ENCODE measurements around the gene RUFY4.

The RUFY4 gene, protein sequence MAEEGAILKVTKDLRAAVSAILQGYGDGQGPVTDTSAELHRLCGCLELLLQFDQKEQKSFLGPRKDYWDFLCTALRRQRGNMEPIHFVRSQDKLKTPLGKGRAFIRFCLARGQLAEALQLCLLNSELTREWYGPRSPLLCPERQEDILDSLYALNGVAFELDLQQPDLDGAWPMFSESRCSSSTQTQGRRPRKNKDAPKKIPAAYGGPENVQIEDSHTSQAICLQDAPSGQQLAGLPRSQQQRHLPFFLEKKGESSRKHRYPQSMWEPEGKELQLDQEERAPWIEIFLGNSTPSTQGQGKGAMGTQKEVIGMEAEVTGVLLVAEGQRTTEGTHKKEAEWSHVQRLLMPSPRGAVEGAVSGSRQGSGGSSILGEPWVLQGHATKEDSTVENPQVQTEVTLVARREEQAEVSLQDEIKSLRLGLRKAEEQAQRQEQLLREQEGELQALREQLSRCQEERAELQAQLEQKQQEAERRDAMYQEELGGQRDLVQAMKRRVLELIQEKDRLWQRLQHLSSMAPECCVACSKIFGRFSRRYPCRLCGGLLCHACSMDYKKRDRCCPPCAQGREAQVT

DNA sequence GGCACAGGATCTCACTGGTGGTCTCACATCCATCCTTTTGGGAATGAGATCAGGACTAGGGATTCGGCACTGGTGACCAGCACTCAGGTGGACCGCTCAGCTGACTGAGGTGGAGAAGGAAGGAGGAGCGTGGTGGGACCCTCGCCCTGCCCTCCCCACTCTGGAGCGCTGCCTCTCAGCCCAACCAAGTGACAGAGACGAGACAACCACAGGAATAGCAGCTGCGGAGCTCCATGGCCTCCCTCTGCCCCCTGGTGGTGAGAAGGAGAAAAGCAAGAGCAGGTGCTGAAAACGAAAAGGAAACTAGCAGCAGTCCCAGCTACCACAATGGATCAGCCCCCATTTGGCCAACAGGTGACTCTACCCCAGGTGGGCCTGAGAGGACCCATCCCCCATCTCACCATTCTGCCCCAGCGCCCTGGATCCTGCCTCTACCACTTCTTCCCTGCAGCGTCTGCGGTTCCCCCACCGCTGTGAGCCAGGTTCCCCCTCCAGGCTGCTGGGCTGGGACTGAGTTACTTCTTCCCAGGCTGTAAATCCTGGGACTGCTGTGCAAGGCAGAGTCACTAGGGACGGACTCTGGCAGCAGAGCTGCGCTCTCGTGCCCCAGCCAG lies at the start of gene RUFY4:
TSS of gene RUFY4 (plus strand) at position 533 of the 614 bp plus-strand sequence. CDS start 1,353 bp downstream, outside the sequence.
- DNase-seq (ENCODE audit: low spot score): peak; percentile 78

DNA sequence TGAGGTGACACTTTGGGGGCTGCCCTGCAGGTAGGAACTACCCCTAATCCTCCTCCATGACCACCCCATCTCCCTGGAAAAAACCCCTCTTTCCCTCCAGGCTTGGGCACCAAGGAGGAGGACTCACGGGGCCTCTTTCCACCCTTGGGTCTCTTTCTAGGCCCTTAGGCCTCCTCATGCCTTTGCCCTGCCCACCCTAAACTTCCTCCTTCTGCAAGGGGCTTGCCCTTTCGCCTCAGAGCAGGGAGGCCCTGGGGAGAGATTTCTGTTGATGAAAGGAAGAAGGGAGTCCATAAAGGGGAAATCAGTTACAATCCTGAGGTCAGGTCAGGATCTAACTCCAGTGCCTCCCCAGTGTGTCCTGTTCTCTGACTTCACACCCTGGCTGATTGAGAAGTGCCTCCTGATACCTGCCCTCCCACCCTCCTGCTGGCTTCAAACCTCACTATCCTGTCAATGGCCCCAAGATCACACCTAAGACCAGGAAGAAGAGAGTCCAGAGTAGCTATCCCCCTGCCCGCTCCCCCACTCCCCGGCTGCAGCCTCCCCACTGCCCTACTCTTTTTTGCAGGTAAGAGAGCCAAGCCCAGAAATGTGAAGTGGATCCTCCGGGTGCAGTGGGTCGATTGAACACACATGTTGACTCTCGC lies 49.5 kb upstream of the RUFY4 start:
- no peak for DNase-seq (ENCODE audit: low spot score)

DNA sequence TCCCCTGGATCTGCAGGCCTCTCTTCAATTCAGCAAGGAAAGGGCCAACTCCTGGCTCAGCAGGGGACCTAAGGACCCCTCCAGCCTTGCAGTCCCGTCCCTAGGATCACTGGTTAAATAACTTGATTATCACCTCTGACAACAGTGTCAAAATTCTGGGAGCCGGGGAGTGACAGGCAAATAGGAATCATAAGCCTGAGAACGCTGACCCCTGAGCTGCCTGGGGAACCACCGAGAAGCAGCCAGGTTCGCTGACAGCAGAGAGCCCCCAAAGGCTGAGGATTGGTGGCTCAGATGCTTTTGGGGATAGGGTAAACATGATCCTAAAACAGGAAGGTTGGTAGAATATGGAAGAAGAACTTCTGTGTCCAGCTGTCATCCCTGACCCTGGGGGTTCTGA lies 48.8 kb upstream of the RUFY4 start:
- DNase-seq (ENCODE audit: low spot score): no peak

DNA sequence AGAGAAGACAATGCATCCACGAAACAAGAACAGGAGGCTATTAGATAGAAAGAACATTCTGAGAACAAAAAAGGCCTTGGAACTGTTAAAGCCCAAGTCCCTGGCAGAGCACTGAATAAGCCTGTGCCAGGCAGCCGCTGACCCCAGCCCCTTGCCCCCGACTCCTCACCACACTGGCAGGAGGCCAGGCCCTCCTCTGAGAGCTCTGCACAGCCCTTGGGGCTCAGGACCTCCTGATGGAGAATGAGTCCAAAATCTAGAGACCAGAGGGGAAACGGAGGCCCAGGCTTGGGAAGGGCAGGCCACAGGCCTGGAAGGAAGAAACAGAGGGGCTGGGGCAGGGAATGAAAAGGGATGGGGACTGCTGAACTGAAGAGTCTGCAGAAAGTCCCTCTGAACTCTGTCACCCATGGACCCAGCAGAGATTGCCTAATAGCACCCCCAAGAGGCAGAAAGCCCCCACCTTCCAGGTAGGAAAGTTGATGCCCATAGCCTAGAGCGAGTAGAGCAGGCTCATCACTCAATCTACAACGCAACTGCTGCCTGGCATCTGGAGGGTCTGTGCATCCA lies 48.0 kb upstream of the RUFY4 start:
- DNase-seq (ENCODE audit: low spot score): no peak

DNA sequence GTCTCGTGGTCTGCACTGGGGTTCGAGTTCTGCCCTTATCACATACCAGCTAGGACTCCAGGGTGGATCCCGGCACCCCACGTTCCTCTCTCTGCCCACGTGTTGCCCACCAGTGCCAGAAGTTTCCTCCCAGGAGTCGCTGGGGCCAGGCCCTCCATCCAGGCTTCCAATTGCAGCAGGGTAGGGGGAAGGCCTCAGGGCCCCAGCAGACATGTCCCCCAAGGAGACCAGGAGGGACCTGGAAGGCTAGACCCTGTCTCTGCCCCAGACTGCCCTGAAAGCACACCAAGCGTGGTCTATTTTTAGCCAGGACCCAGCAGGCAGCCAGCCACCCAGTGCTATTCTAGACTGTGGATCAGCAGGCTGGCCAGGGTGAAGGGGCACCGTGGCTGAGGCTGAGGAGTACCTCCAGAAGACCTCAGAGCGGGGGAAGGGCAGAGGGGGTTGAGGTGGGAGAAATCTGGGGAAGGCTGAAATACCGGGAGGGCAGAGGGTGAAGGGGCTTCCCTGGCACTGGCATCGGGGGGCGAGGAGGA lies 47.4 kb upstream of the RUFY4 start:
- no peak for DNase-seq (ENCODE audit: low spot score)

DNA sequence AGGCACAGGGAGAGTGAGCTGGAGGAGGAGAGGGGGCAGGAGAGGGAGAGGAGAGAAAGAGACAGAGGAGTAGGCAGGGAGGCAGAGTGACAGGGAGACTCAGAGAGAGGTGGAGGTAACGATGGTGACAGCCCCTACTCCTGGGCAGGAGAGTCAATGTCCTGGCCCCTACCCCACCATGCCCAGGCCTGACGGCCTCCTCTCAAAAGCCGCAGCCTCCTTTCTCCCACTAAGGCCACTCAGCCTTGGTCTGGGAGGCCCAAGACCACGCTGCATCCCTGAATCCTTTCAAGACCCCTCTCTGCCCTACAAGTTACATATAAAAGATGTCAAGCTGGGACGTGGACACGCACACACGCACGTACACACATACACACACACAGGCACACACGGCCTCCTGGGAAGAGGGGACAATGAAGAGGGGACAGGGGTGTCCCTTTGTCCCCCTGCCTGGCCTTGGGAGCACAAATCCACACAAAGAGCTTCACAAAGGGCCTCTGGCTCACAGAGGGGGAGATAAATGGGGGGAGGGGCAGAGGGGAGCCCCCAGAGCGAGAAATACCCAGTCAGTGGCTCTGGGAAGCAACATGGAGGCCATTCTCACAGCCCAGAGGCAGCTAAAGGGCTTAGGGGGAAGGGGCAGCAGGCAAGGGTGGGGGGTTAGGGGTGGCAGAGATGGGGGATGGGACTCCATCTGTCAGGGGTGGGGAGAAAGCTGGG lies 46.8 kb upstream of the RUFY4 start:
- no peak for DNase-seq (ENCODE audit: low spot score)

DNA sequence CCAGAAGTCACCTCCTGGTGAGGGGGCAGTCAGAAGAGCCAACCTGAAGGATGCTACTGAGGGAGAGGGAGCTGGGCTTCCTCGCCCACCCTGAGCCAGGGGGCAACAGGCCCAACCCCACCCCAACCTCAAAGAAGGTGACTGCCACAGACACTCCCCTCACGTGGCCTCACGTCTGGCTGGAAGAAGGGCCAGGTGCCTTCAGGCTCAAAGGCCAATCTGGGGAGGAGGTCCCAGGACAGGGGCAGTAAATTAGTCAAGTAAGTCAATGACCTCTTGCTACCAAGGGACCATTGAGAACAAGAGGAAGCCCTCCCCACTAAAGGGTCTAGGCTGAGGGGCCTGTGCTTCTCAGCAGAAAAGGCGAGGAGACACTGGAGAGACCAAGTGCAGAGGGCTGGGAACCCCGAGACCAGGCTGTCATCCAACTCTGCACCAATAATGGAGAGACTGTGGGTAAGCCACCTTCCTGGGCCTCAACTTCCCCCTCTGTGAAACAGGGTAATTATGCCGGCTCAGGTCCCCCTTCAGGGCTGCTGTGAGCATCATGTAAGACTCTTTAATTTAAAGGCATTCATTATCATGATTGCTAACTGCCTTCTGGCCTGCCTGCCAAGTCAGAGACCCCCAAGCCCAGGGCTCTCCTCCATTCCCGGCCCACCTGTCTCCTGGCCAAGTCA lies 46.1 kb upstream of the RUFY4 start:
- no peak for DNase-seq (ENCODE audit: low spot score)

DNA sequence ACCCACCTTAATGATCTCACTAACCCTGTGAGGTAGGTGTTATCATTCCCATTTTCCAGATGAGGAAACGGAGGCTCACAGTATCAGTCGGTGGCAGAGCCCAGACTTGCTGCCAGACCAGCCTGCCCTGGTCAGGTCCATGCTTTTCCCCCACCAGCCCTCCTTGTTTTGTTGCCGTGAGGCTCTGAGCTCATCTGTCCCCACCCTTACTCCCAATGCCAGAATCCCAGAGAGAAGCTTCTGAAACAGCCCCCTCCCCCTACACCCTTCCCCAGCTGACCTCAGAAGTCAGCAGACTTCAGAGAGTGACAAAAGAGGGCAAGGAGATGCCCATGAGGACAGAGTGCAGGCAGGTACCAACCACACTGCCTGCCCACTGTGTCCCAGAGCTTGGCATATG lies 45.4 kb upstream of the RUFY4 start:
- no peak for DNase-seq (ENCODE audit: low spot score)

DNA sequence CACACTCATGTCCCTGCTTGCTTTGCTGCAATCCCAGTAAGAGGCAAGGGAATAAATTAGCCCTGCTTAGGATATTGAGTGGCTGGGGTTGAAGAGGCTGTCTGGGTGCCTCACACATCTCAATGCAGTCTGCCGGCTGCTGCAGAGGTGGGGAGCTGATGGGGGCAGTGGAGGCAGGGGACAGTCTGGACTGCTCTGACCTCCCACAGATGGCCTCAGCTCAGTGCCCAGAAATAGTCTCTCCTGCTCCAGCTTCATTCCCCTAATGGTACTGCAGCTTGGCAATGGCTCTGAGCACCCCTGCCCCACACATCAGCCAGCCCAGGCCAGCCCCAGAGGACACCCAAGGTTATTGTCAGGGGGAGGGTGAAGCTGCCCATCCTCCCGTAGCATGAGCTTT lies 44.7 kb upstream of the RUFY4 start:
- no peak for DNase-seq (ENCODE audit: low spot score)

DNA sequence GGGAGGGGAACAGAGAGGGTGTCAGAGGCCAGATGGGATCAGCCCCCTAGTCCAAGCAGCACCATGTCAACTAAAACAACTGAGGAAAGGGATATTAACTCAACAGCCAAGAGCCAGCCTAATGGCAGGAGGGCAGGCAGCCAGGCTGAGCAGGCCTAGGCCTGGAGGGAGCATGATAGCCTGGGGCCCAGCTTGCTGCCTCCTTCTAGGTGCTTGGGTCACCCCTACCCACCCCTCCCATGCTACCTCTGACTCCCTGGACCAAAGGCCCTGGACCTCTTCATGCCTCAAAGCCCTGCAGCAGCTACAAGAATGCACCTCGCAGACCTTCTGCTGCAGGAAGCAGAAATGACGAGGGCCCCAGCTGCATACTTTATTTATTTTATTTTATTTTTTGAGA lies 44.2 kb upstream of the RUFY4 start:
- no peak for DNase-seq (ENCODE audit: low spot score)

DNA sequence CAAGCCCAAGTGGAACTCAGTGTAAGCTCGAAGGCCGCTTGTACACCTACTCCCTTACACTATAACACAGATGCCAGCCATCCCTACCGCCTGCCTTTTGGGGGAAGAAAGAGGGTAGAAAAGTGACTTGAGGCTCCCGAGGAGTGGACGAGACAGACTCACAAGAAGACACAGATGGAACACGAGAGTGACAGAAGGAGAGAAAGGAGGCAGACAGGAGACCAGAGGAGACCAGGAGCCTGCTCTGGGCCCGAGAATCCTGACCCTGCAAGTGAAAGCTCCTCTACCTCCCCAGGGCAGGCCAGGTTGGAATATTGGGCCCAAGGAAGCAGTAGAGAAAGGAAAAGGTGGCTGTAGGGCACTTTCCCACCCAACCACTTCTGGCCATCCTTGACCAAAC lies 42.8 kb upstream of the RUFY4 start:
- DNase-seq (ENCODE audit: low spot score): no peak

DNA sequence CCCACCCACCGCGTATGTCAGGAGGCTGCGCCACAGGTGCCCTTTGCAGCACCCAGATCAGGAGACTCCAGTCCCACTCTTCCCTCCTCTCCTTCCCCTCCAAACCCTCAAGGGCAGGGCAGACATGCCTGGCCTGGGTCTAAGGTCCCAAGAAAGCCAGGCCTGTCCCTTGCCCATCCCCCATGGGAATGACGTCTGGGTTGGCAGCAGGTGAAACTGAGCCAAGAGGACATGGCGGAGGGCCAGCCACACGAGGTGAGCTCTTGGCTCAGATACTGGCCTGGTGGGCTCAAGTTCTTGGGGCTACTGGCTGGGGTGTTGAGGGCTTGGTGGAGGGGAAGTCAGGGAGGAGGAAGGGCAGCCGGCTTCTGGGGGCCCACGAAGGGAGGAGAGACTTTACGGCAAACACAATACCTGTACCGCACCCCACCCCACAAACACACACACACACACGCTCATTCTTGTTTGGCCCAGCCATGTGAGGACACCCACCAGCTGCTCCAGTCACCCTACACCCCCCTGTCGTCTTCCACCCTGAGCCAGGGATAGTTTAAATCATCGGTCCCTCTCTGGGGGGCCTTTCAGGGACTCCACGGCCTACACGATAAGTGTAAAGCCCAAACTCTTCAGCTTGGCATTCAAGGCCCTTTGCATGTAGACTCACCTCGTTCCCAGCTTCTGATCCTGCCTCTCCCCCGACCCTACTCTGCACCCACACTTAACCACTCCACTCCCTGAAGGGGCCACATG lies 42.2 kb upstream of the RUFY4 start:
- no peak for DNase-seq (ENCODE audit: low spot score)

DNA sequence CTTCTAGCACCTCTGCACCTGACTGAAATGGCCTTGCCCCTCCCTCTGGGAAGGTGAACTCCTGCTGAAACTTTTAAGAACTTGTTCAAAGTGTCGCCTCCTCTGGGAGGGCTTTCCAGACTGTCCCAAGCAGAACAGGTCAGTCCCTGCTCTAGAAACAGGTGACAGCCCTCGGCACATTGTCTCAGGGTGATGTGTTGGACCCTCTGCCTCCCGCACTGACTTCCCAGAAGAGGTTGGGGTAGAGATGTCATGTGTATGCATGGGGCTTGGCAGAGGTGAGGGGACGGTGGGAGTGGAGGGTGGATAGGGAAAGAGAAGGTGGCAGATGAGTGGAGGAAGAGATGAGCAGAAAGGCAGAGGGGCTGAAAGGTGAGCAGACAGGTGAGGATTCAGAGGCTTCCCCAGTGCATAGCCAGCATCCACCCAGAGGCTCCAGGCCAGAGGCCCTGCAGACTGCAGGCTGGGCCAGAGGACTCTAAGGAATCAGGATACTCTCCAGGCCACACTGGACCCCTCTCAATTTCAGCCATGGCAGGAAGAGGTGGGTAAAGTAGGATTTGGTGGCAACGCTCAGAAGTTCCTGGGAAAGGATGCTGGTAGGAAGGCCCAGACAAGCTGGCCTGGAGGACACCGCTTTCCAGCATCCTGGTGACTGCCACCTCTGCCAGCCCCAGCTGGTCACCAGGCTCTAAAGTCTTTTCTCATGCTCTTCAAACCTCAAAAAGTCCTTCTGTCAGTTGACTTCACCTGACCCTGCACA lies 41.4 kb upstream of the RUFY4 start:
- no peak for DNase-seq (ENCODE audit: low spot score)

DNA sequence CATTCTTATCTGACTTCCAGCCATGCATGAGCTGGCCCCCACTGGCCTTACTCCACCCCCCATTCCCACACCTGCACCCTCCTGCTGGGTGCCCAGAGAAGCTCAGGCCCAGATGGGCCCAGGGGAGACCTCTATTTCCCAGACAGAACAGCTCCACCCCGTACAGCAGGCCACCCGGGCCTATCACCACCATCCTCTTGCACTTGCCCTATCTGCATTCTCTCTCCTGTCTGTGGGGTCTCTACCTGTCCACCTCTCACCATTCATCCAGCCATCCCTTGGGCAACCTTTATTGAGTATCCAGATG lies 40.9 kb upstream of the RUFY4 start:
- no peak for DNase-seq (ENCODE audit: low spot score)

DNA sequence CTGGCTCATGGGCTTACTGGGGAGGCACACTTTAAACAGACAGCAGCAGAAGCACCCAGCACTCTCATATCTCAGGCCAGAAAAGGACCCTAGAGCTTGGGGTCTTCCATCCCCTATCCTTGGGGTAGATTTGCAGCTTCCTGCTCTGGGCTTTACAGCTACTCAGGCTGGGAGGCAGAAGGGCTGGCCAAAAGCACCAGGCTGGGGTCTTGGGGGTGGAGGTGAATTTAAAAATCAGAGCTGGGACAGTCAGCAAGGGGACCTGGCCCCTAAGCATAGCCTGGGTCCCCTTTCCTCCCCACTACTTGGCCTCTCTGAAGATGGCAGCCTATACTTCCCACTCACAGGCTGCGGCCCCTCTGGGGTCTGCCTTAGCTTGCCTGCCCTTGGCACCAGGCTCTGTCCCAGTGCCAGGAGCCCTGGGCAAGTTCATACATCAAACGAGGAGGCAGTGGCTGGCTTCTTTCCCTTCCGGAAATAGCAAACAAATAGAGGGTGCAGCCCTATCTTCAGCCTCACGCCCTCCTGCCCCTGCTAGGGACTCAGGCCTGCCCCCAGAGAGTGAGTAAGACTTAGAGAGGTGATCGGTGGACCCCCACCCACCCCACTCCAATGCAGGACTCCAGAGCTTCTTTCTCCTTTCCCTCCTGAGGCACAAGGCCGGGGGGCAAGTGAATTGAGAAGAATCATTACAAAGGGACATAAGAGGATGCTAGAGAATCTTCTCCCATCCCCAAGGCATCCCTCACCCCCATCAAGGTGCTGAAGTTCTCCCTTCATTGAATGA lies 40.3 kb upstream of the RUFY4 start:
- DNase-seq (ENCODE audit: low spot score): no peak

DNA sequence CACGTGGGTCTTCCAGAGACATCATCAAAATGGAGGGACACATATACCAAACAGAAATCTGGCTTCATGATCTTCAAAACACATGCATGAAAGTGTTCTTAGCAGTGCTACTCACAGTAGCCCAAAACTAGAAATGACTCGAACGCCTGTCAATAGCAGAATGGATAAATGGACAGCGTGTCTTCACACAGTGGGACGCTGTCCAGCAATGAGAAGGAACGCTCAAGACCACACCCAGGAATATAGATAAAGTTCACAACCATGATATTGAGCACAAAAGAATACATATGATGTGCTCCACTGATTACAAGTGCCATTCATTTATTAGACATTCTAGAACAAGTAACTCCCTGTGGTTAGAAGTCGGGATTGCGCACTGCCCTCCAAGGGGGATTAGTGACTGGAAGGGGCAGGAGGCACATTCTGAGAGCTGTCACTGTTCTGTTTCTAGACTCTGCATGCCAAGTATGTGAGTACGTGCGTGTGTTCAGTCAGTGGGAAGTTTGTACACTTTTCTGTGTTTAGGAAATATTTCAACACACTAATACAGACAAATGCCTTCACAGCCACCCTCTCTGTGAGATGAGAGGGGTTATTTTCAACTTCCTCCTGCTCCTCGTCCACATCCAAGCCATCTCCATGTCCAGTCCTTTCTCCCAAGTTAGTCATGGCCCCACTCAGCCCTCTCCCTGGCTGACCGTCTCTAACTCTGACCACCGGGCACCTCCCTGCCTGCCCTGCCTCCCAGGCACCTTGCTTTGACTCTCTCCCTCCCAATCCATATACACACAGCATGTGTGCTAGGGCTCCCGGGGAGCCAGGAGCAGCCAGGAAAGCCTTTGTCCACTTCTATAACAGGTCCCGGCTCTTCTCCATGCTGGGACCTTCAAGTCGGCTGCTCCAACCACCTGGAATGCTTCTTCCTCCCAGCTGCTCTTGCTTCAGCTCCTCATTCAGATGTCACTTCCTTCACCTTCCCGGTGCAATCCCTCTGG lies 39.4 kb upstream of the RUFY4 start:
- no peak for DNase-seq (ENCODE audit: low spot score)

DNA sequence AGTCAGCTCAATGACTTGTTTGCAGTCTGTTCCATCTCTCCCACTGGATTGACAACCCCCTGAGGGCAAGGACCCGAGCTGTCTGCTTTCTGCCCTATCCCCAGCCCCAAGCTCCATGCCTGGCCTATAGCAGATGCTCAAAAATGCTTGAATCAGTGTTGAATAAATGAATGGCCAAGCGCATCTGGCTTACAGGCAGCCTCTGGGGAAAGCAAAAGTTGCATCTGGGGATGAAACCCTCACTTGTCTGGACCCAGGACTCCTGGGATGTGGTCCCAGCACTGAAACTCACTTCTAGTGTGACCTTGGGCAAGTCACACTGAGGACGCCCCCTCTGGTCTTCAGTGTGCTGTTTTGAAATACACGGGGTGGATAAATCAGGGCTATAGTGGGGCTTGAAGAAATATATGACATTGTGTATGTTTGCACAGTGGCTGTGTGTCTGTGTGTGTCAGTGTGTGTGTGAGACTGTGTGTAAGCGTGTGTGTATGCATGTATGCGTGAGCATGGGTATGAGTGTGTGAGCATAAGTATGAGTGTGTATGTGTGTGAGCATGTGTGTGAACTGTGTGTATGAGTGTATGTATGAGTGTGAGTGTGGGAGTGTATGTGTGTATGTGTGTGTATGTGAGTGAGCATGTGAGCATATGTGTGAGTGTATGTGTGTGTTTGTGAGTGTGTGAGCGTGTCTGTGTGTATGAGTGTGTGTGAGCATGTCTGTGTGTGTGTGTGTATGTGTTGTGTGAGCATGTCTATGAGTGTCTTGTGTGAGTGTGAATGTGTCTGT lies 38.5 kb upstream of the RUFY4 start:
- no peak for DNase-seq (ENCODE audit: low spot score)

Data from CD4-positive, alpha-beta T cell treated with Interleukin-2 at 100 ng/mL for 4 hours (primary cell).